GM18502 (cell line): ENCODE data around the gene DEFB125.

Source experiments
- ATAC-seq: cut with Tn5 transposase; IDR thresholded peaks from one replicate; pipeline ENCODE4 v1.9.1; 2021; ENCODE audit warnings: mild to moderate bottlenecking; ENCODE audit not compliant: unreplicated experiment, poor library complexity

DEFB125 gene

DNA sequence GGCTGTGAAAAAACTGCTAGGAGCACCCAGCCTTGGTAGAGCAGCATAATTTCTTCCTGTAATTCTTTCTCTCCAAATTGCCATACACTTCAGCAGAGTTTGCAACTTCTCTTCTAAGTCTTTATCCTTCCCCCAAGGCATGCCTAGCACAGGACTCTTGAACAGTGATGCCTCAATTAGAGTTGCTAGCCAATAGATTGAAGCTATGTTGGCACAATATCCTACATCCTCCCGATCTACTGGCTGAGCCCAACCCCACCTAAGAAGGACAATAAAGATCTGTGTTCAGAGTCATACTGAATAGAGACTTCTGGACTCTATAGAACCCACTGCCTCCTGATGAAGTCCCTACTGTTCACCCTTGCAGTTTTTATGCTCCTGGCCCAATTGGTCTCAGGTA is 54.8 kb downstream of the DEFB125 start, which contains the start of gene DEFB126:
Gene DEFB126 (plus strand): TSS at position 301 of the 400 bp plus-strand sequence. CDS start 39 bp downstream, at position 340.
- ATAC-seq, result no peak

- ATAC-seq, result no peak
Observed at GRCh38 chr20:145877-146276, 58.4 kb downstream of the DEFB125 start.
